Measurements from ENCODE around the gene NRAP. TPM values are rescaled to one million over a fixed set of nuclear protein-coding genes. Genes with fewer than 3 reads are reported as not detected.

NRAP gene
- total RNA-seq, 4 donors from 2014 or later, result not detected

GRCh38 chr10:113650172-113650571, 13.7 kb downstream of the NRAP start:
- 98% methylated on average over 2 of the region's 2 CpGs for WGBS, 2 donors
- no peak overlapping the region for H3K27ac ChIP-seq
- no peaks in the 10 kb centered on the region for H3K36me3 ChIP-seq
- no peaks in the 10 kb centered on the region for H3K27me3 ChIP-seq
- no peak for TF ChIP-seq POLR2A (IDR thresholded peaks at IDR 0.05)
- TF ChIP-seq, protein P1, sequence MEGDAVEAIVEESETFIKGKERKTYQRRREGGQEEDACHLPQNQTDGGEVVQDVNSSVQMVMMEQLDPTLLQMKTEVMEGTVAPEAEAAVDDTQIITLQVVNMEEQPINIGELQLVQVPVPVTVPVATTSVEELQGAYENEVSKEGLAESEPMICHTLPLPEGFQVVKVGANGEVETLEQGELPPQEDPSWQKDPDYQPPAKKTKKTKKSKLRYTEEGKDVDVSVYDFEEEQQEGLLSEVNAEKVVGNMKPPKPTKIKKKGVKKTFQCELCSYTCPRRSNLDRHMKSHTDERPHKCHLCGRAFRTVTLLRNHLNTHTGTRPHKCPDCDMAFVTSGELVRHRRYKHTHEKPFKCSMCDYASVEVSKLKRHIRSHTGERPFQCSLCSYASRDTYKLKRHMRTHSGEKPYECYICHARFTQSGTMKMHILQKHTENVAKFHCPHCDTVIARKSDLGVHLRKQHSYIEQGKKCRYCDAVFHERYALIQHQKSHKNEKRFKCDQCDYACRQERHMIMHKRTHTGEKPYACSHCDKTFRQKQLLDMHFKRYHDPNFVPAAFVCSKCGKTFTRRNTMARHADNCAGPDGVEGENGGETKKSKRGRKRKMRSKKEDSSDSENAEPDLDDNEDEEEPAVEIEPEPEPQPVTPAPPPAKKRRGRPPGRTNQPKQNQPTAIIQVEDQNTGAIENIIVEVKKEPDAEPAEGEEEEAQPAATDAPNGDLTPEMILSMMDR (IDR thresholded peaks at IDR 0.05), result no peak
- H3K4me1 ChIP-seq, result no peaks in the 10 kb centered on the region
- H3K9me3 ChIP-seq, result no peaks in the 10 kb centered on the region
- no peak overlapping the region for H3K4me3 ChIP-seq (replicated peaks in 1 of 3)
- no peak for DNase-seq
- intact Hi-C loops (cut with DNase I), result no loop called here

DNA sequence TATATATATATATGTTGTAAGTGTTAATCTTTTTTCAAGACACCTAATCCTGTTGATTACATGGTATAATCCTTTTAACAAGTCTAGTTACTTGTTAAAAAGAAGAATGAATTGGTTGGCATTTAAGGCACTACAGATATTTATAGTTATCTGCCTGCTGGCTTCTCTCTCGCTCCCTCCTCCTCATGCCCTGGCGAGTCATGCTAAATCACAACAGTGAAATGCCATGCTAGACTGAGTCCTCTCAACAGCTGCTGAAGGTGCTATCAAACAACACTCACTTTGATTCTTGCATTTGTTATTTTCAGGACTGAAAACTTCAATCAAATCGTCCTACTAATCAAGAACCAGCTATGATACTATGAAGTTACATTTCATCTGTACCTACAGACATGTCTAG, 15.4 kb downstream of the NRAP start:
- peak; percentile 30 to 57 for DNase-seq
- TF ChIP-seq, protein P1 (IDR thresholded peaks at IDR 0.05), result no peak
- TF ChIP-seq POLR2A (IDR thresholded peaks at IDR 0.05), result no peak
- 24 to 32% methylated on average over 3 of the region's 3 CpGs for WGBS, 2 donors

GRCh38 chr10:113647812-113648211, 16.0 kb downstream of the NRAP start:
- Histone ChIP-seq H3K27ac (no peak overlapping the region), H3K4me3 (replicated peaks in 1 of 3) (no peak overlapping the region), H3K36me3 (no peaks in the 10 kb centered on the region), H3K27me3 (no peaks in the 10 kb centered on the region), H3K9me3 (no peaks in the 10 kb centered on the region), H3K4me1 (no peaks in the 10 kb centered on the region)
- no peak for TF ChIP-seq POLR2A (IDR thresholded peaks at IDR 0.05)
- TF ChIP-seq, protein P1 (IDR thresholded peaks at IDR 0.05), result no peak
- DNase-seq, result no peak
- WGBS, 2 donors, result 75 to 92% methylated on average over 3 of the region's 3 CpGs
- intact Hi-C loops (cut with DNase I), result no loop called here

More for the DNA sequence above, 15.4 kb downstream of the NRAP start:
- intact Hi-C loops (cut with DNase I), result no loop called here
- H3K4me3 ChIP-seq (replicated peaks in 1 of 3), result no peak overlapping the region
- H3K4me1 ChIP-seq, result no peaks in the 10 kb centered on the region
- H3K36me3 ChIP-seq, result no peaks in the 10 kb centered on the region
- H3K27me3 ChIP-seq, result no peaks in the 10 kb centered on the region
- no peak overlapping the region for H3K27ac ChIP-seq
- H3K9me3 ChIP-seq, result no peaks in the 10 kb centered on the region

DNA sequence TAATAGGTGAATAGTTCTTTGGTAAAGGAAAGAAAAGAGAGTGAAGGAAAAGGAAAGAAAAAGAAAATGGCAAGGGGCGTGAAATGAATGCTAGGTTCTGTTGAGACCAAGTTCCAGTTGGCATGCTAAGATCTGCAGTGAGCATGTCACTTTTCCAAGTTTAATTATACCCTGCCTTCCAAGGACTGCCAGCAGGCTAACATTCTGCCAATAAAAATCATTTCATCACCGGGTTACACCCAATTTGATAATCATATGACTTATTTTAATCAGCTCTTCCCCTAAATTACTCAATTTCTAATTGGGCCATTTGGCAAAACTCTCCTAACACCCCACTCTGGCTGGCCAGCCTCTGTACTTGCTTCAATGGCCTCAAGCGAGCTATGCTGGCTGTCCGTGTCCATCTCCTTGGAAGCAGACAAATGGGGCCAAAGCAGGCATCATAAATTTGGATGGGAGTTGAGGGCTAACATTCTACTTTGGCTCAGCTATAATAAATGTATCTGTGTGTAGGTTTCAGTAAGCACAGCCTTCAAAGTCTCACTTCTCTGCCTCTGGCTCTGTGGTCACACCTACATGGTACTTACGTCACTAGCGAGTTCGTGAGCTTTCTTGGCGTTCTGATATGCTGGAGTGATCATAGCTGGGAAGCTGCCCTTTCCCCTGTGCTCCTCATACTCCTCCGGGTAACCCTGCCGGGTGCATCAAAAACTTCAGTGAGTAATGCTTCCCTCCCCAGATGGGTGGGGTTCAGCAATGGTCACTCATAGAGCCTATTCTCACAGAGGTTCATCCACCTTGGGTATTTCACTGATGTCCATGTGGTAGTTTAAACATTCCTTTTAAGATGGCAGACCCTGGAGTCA, 17.3 kb downstream of the NRAP start:
- no peak for DNase-seq
- WGBS, 2 donors, result 85 to 86% methylated on average over 10 of the region's 10 CpGs
- H3K27me3 ChIP-seq, result no peaks in the 10 kb centered on the region
- H3K9me3 ChIP-seq, result no peaks in the 10 kb centered on the region
- H3K27ac ChIP-seq, result no peak overlapping the region
- no peaks in the 10 kb centered on the region for H3K36me3 ChIP-seq
- intact Hi-C loops (cut with DNase I), result no loop called here
- no peak for TF ChIP-seq POLR2A (IDR thresholded peaks at IDR 0.05)
- TF ChIP-seq, protein P1 (IDR thresholded peaks at IDR 0.05), result no peak
- H3K4me3 ChIP-seq (replicated peaks in 1 of 3), result no peak overlapping the region
- no peaks in the 10 kb centered on the region for H3K4me1 ChIP-seq

Data from thyroid gland (tissue), 4 donors.